Measurements from ENCODE around the gene CCBE1. TPM values are rescaled to one million over a fixed set of nuclear protein-coding genes. Genes with fewer than 3 reads are reported as not detected.

CCBE1 gene
- polyA plus RNA-seq, 10 donors = 3.2 to 10.7 (median 4.1) TPM

GRCh38 chr18:59684777-59685176 is 12.4 kb downstream of the CCBE1 start:
- DNase-seq = no peak

- DNase-seq = no peak
Observed at GRCh38 chr18:59681521-59682004, 15.7 kb downstream of the CCBE1 start.

- no peak for DNase-seq
Observed at GRCh38 chr18:59681051-59681450, 16.2 kb downstream of the CCBE1 start.

GRCh38 chr18:59675346-59675745 is 21.9 kb downstream of the CCBE1 start:
- DNase-seq = no peak

GRCh38 chr18:59674903-59675270 is 22.3 kb downstream of the CCBE1 start:
- DNase-seq = no peak

GRCh38 chr18:59674186-59674902 is 22.9 kb downstream of the CCBE1 start:
- DNase-seq = no peak

- peak in 2 of 3 donors; percentile 25 to 26 for DNase-seq
Observed at GRCh38 chr18:59672235-59672711, 24.9 kb downstream of the CCBE1 start.

- no peak for DNase-seq
Observed at GRCh38 chr18:59671551-59671950, 25.7 kb downstream of the CCBE1 start.

- DNase-seq = peak in 1 of 3 donors; percentile 26
Observed at GRCh38 chr18:59669872-59670657, 27.2 kb downstream of the CCBE1 start.

GRCh38 chr18:59667488-59667887 is 29.7 kb downstream of the CCBE1 start:
- no peak for DNase-seq

- DNase-seq = peak in 1 of 3 donors; percentile 16
Observed at GRCh38 chr18:59666007-59666402, 31.2 kb downstream of the CCBE1 start.

GRCh38 chr18:59665057-59666006 is 31.9 kb downstream of the CCBE1 start:
- peak; percentile 39 to 79 (median 43) for DNase-seq

- DNase-seq = no peak
Observed at GRCh38 chr18:59664329-59664728, 32.9 kb downstream of the CCBE1 start.

- DNase-seq = no peak
Observed at GRCh38 chr18:59663096-59663495, 34.1 kb downstream of the CCBE1 start.

GRCh38 chr18:59661891-59662701 is 35.1 kb downstream of the CCBE1 start:
- no peak for DNase-seq

GRCh38 chr18:59660786-59661743 is 36.2 kb downstream of the CCBE1 start:
- peak; percentile 35 to 72 (median 57) for DNase-seq

GRCh38 chr18:59660366-59660765 is 36.9 kb downstream of the CCBE1 start:
- no peak for DNase-seq

- peak in 1 of 3 donors; percentile 24 for DNase-seq
Observed at GRCh38 chr18:59659508-59660170, 37.6 kb downstream of the CCBE1 start.

- no peak for DNase-seq
Observed at GRCh38 chr18:59658941-59659340, 38.3 kb downstream of the CCBE1 start.
